ENCODE measurements around the gene FDCSP.
"Not testable (repeated sequence)": the region's sequence is repeated elsewhere in the genome, so short reads cannot be mapped to it uniquely, and the experiment has no call there.

The FDCSP gene

DNA sequence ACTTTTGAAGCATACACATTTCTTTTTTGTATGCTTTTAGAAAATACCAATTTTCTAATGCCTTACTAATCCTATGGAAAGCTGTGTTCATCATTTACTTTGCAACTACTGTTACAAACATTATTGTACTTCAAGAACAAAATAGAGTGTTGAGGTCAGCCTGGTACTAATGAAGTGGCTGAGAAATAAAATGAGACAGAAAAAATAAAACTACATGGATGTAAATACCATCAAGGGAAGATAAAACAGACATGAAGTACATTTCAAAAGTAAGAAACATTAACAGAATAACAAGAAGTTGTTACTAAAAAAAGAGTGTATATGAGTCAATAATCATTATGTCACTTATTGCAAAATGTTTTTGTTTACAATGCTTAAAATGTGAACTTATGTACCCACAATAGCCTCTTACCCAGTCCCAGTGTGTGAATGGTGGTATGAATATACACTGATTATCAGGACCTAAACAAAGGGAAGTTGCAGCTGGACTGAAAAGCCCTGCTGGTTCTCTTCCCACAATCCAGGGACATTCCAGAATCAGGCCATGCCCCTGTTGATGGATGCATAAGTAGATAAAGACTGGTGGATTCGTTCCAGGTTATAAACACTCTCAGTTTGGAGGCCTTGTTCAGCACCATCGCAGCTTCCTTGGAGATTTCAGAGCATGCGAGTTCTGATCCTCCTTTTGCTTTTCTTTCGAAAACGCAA is 14.1 kb downstream of the FDCSP start:
- Histone ChIP-seq H3K4me1 (ENCODE audit: control insufficient read depth in 1 of 2, insufficient read depth in 2 of 2, low read length in 2 of 2) (no peaks in the 10 kb centered on the region), H3K36me3 (ENCODE audit: control insufficient read depth in 1 of 2, insufficient read depth in 2 of 2, low read length in 2 of 2) (no peaks in the 10 kb centered on the region), H3K27ac (ENCODE audit: low read length) (no peak overlapping the region), H3K27me3 (ENCODE audit: low read depth, low read length) (no peaks in the 10 kb centered on the region), H3K4me3 (ENCODE audit: low read depth in 1 of 2, low read length in 2 of 2) (no peak overlapping the region), H3K9me3 (ENCODE audit: control insufficient read depth in 1 of 2, low read length in 2 of 2) (no peaks in the 10 kb centered on the region)

DNA sequence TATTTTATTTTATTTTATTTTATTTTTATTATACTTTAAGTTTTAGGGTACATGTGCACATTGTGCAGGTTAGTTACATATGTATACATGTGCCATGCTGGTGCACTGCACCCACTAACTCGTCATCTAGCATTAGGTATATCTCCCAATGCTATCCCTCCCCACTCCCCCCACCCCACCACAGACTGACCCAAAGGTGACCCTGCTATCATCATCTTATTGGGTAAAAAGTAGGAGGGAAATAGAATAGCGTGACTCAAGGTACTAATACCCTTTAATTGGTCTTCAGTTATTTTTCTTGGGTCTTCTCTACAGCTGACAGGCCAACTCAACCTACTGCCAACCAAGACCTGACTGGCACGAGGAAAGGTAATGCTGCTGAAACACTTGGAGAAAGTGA is 16.4 kb downstream of the FDCSP start, which contains the start of gene CSN3:
Gene CSN3, plus strand, starts transcription at position 301 of the 400 bp plus-strand sequence. CDS start 2,223 bp downstream, outside the sequence.
- H3K27ac ChIP-seq (ENCODE audit: low read length); H3K27me3 ChIP-seq (ENCODE audit: low read depth, low read length); H3K4me1 ChIP-seq (ENCODE audit: control insufficient read depth in 1 of 2, insufficient read depth in 2 of 2, low read length in 2 of 2); H3K36me3 ChIP-seq (ENCODE audit: control insufficient read depth in 1 of 2, insufficient read depth in 2 of 2, low read length in 2 of 2); H3K9me3 ChIP-seq (ENCODE audit: control insufficient read depth in 1 of 2, low read length in 2 of 2); H3K4me3 ChIP-seq (ENCODE audit: low read depth in 1 of 2, low read length in 2 of 2): not testable (repeated sequence)

DNA sequence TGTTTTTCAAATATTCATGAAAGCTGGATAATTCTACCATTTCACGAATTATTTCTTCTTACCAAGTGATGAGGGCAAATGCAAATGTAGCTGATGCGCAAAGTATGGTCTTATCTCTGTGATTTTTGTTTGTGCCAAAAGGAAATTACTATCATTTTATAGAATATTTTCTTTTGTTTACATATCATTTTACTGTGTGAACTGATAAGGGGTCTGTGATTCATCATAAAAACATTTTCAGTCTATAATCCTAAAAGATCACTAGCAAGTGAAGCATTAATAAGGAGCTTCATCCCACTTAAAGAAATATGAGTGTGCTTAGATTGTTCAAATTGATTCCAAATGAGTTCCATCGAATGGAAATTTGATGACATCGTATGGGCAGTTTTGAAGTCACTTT is 17.2 kb downstream of the FDCSP start:
- Histone ChIP-seq H3K36me3 (ENCODE audit: control insufficient read depth in 1 of 2, insufficient read depth in 2 of 2, low read length in 2 of 2) (no peaks in the 10 kb centered on the region), H3K27ac (ENCODE audit: low read length) (no peak overlapping the region)

DNA sequence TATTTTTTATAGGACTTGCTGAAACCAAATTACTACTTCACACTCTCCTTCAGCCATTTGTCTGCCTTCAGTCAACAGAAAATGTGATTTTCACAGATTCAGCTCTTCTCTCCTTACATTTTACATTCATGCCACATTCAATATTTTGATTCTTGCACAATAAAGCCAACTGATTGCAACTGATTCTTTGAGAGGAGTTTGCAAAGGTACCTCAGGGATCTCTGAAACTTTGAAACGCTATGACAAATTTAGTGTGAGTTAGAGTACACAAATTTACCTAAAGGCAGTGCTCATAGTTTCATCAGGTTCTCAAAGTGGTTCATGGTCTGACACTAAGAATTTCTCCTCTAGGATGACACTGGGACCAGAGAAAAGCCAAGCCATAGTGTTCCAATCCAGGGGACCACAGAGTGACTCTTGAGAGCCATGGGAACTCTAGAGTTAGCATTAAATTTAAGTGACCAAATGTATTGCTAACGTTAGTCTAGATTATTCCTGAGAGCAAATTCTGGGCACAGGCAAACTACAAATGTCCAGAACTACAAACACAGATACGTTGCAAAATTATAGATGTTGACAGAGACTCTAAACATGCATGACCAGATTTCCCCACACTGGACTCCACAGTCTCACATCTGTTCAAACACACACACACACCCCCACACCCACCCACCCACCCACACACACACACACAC is 25.5 kb downstream of the FDCSP start:
- H3K9me3 ChIP-seq (ENCODE audit: control insufficient read depth in 1 of 2, low read length in 2 of 2), result no peaks in the 10 kb centered on the region
- H3K4me1 ChIP-seq (ENCODE audit: control insufficient read depth in 1 of 2, insufficient read depth in 2 of 2, low read length in 2 of 2), result no peaks in the 10 kb centered on the region
- H3K27ac ChIP-seq (ENCODE audit: low read length), result no peak overlapping the region
- no peaks in the 10 kb centered on the region for H3K36me3 ChIP-seq (ENCODE audit: control insufficient read depth in 1 of 2, insufficient read depth in 2 of 2, low read length in 2 of 2)
- H3K27me3 ChIP-seq (ENCODE audit: low read depth, low read length), result no peaks in the 10 kb centered on the region
- H3K4me3 ChIP-seq (ENCODE audit: low read depth in 1 of 2, low read length in 2 of 2), result no peak overlapping the region

More for the DNA sequence above, 17.2 kb downstream of the FDCSP start:
- Histone ChIP-seq H3K9me3 (ENCODE audit: control insufficient read depth in 1 of 2, low read length in 2 of 2) (no peaks in the 10 kb centered on the region), H3K4me3 (ENCODE audit: low read depth in 1 of 2, low read length in 2 of 2) (no peak overlapping the region), H3K27me3 (ENCODE audit: low read depth, low read length) (no peaks in the 10 kb centered on the region), H3K4me1 (ENCODE audit: control insufficient read depth in 1 of 2, insufficient read depth in 2 of 2, low read length in 2 of 2) (no peaks in the 10 kb centered on the region)

DNA sequence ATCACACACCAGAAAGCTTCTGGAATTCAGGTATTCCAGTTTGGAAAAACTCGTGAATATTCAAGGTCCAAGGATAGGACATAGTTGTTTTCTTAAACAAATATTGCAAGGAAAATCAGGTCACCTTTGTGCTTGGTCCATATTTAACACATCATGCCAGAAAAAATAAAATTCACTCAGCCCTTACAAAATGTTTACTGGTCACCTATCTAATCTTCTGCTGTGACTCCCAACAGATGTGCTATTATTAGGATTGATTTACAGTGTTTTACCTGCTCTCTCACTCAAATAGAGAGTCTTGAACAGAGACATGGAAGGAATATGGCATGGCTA is 26.0 kb downstream of the FDCSP start:
- Histone ChIP-seq H3K27me3 (ENCODE audit: low read depth, low read length) (no peaks in the 10 kb centered on the region), H3K27ac (ENCODE audit: low read length) (no peak overlapping the region), H3K4me1 (ENCODE audit: control insufficient read depth in 1 of 2, insufficient read depth in 2 of 2, low read length in 2 of 2) (no peaks in the 10 kb centered on the region), H3K4me3 (ENCODE audit: low read depth in 1 of 2, low read length in 2 of 2) (no peak overlapping the region), H3K9me3 (ENCODE audit: control insufficient read depth in 1 of 2, low read length in 2 of 2) (no peaks in the 10 kb centered on the region), H3K36me3 (ENCODE audit: control insufficient read depth in 1 of 2, insufficient read depth in 2 of 2, low read length in 2 of 2) (no peaks in the 10 kb centered on the region)

DNA sequence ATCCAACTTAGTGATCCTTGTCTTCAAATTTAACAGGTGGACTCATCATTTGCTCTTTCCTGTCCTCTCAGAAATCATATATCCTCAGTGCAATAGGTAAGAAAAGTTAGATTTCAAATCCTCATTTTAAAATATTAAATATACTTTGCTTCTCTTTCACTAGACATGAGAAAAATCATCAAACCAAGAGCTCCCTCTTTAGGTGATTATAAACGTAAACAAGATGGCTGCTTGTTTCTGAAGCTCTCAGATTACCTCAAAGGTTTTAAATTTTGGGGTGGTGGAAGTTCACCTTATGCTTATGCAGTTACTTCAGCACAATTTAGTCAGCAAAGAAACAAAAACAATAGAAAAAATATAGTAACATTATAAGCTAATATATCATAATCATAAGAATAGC is 43.8 kb downstream of the FDCSP start:
- no peaks in the 10 kb centered on the region for H3K27me3 ChIP-seq (ENCODE audit: low read depth, low read length)
- no peak overlapping the region for H3K27ac ChIP-seq (ENCODE audit: low read length)
- no peaks in the 10 kb centered on the region for H3K4me1 ChIP-seq (ENCODE audit: control insufficient read depth in 1 of 2, insufficient read depth in 2 of 2, low read length in 2 of 2)
- no peak overlapping the region for H3K4me3 ChIP-seq (ENCODE audit: low read depth in 1 of 2, low read length in 2 of 2)
- H3K36me3 ChIP-seq (ENCODE audit: control insufficient read depth in 1 of 2, insufficient read depth in 2 of 2, low read length in 2 of 2), result no peaks in the 10 kb centered on the region
- H3K9me3 ChIP-seq (ENCODE audit: control insufficient read depth in 1 of 2, low read length in 2 of 2), result no peaks in the 10 kb centered on the region

DNA sequence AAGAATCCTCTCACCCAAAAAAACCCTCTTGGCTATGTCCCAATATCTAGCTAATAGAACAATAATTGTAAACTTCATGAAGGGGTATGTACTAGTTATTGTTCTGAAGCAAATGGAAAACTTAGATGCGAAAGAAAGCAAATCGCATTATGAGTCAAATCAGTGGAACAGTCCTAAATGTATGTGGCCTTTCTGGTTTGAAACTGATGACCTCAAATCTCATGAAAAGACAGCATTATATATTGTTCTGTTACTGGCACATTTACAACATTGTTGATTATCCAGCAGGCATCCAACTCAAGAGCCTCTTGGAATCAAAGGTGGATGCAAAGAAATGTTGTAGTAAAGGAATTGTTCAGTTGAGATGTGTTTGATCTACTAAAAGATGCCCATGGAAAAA is 51.2 kb downstream of the FDCSP start:
- H3K9me3 ChIP-seq (ENCODE audit: control insufficient read depth in 1 of 2, low read length in 2 of 2), result peaks cover 0 to 5% of the 10 kb centered on the region in 2 donors
- H3K27ac ChIP-seq (ENCODE audit: low read length), result no peak overlapping the region

DNA sequence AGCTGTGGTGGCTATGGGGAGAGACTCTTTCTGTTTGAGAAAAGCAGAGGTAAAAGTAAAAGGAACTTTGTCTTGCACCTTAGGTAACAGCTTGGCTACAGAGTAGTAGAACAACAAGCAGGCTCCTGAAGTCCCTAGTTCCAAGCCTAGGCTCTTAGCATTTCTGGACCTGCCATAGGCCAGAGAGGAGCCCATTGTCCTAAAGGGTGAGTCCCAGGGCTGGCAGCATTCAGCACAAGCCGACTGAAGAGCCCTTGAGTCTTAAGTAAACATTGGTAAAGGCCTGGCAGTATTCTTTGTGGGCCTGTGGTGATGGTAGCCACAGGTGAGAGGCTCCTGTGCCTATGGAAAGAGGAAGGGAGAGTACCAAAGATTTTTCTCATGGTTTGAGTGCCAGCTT is 54.6 kb downstream of the FDCSP start:
- peaks cover 0 to 5% of the 10 kb centered on the region in 2 donors for H3K9me3 ChIP-seq (ENCODE audit: control insufficient read depth in 1 of 2, low read length in 2 of 2)
- H3K27me3 ChIP-seq (ENCODE audit: low read depth, low read length), result no peaks in the 10 kb centered on the region
- no peak overlapping the region for H3K4me3 ChIP-seq (ENCODE audit: low read depth in 1 of 2, low read length in 2 of 2)
- no peaks in the 10 kb centered on the region for H3K4me1 ChIP-seq (ENCODE audit: control insufficient read depth in 1 of 2, insufficient read depth in 2 of 2, low read length in 2 of 2)
- H3K27ac ChIP-seq (ENCODE audit: low read length), result no peak overlapping the region
- H3K36me3 ChIP-seq (ENCODE audit: control insufficient read depth in 1 of 2, insufficient read depth in 2 of 2, low read length in 2 of 2), result no peaks in the 10 kb centered on the region

More for the DNA sequence above, 51.2 kb downstream of the FDCSP start:
- Histone ChIP-seq H3K4me1 (ENCODE audit: control insufficient read depth in 1 of 2, insufficient read depth in 2 of 2, low read length in 2 of 2) (no peaks in the 10 kb centered on the region), H3K36me3 (ENCODE audit: control insufficient read depth in 1 of 2, insufficient read depth in 2 of 2, low read length in 2 of 2) (no peaks in the 10 kb centered on the region), H3K27me3 (ENCODE audit: low read depth, low read length) (no peaks in the 10 kb centered on the region), H3K4me3 (ENCODE audit: low read depth in 1 of 2, low read length in 2 of 2) (no peak overlapping the region)

Data from muscle layer of duodenum (tissue), 2 donors.